HCT116 (cell line): ENCODE data around the gene GRIK4.

Source experiments
- CEBPB ChIP-seq: IDR thresholded peaks from 2 replicates; pipeline ENCODE4 v1.6.1; 2012; ENCODE audit warnings: low read depth
- JUND ChIP-seq: IDR thresholded peaks from 2 replicates; pipeline ENCODE4 v1.6.1; 2012
- POLR2A ChIP-seq: IDR thresholded peaks from 2 replicates; pipeline ENCODE4 v1.7.0; 2011; ENCODE audit warnings: borderline replicate concordance; ENCODE audit not compliant: insufficient read depth, insufficient read length; ENCODE audit errors: extremely low read depth
- YY1 ChIP-seq: IDR thresholded peaks from 2 replicates; pipeline ENCODE4 v1.6.1; 2011; ENCODE audit warnings: low read length, low read depth, moderate library complexity, mild to moderate bottlenecking; ENCODE audit not compliant: insufficient replicate concordance; ENCODE audit errors: extremely low read depth
- TF ChIP-seq, protein P1 (sequence below), 3 experiments: fragments of 200-600 bp in 1 of 3; sonication (generic) in 1 of 3; IDR thresholded peaks in 2 of 3; conservative IDR thresholded peaks in 1 of 3; 2 replicates each; pipeline ENCODE4 v1.5.1; 2012 to 2017; ENCODE audit warnings: low read depth in 2 of 3, low read length in 2 of 3, antibody characterized with exemption in 1 of 3, borderline replicate concordance in 1 of 3, control low read depth in 1 of 3, mild to moderate bottlenecking in 1 of 3, mixed read lengths in 1 of 3, mixed run types in 1 of 3, moderate library complexity in 1 of 3; ENCODE audit not compliant: insufficient read depth in 1 of 3
- TF ChIP-seq, protein P2 (sequence below): IDR thresholded peaks from 2 replicates; pipeline ENCODE4 v1.6.1; 2012
- TF ChIP-seq, protein P3 (sequence below): IDR thresholded peaks from 2 replicates; pipeline ENCODE4 v1.6.1; 2012; ENCODE audit warnings: low read depth

DNA sequence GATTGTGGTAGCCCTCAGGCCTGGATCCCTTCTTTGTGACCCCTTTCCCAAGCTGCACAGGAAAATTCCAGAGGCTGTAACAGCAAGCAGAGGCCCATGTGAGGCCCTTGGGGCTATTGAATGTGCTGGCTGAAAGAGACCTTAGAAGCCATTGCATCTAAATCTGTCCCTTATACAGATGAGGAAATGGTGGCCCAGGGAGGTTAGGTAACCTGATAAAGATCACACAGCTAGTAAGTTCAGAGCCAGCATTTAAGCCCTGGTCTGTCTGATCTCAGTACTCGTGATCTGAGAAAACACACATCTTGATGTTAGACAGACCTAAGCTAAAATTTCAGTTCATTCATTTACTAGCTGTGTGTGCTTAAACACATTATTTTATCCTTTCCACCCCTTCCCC lies 396.4 kb downstream of the GRIK4 start:
- TF ChIP-seq YY1 = no peak
- TF ChIP-seq, protein P1, sequence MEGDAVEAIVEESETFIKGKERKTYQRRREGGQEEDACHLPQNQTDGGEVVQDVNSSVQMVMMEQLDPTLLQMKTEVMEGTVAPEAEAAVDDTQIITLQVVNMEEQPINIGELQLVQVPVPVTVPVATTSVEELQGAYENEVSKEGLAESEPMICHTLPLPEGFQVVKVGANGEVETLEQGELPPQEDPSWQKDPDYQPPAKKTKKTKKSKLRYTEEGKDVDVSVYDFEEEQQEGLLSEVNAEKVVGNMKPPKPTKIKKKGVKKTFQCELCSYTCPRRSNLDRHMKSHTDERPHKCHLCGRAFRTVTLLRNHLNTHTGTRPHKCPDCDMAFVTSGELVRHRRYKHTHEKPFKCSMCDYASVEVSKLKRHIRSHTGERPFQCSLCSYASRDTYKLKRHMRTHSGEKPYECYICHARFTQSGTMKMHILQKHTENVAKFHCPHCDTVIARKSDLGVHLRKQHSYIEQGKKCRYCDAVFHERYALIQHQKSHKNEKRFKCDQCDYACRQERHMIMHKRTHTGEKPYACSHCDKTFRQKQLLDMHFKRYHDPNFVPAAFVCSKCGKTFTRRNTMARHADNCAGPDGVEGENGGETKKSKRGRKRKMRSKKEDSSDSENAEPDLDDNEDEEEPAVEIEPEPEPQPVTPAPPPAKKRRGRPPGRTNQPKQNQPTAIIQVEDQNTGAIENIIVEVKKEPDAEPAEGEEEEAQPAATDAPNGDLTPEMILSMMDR (IDR thresholded peaks at IDR 0.05 in 2 of 3, conservative IDR thresholded peaks at IDR 0.05 in 1 of 3; ENCODE audit: borderline replicate concordance in 1 of 3, insufficient read depth in 1 of 3, low read depth in 2 of 3, low read length in 2 of 3) = no peak
- no peak for TF ChIP-seq JUND
- no peak for TF ChIP-seq POLR2A
- TF ChIP-seq, protein P2, sequence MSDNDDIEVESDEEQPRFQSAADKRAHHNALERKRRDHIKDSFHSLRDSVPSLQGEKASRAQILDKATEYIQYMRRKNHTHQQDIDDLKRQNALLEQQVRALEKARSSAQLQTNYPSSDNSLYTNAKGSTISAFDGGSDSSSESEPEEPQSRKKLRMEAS = no peak
- no peak for TF ChIP-seq CEBPB
- TF ChIP-seq, protein P3, sequence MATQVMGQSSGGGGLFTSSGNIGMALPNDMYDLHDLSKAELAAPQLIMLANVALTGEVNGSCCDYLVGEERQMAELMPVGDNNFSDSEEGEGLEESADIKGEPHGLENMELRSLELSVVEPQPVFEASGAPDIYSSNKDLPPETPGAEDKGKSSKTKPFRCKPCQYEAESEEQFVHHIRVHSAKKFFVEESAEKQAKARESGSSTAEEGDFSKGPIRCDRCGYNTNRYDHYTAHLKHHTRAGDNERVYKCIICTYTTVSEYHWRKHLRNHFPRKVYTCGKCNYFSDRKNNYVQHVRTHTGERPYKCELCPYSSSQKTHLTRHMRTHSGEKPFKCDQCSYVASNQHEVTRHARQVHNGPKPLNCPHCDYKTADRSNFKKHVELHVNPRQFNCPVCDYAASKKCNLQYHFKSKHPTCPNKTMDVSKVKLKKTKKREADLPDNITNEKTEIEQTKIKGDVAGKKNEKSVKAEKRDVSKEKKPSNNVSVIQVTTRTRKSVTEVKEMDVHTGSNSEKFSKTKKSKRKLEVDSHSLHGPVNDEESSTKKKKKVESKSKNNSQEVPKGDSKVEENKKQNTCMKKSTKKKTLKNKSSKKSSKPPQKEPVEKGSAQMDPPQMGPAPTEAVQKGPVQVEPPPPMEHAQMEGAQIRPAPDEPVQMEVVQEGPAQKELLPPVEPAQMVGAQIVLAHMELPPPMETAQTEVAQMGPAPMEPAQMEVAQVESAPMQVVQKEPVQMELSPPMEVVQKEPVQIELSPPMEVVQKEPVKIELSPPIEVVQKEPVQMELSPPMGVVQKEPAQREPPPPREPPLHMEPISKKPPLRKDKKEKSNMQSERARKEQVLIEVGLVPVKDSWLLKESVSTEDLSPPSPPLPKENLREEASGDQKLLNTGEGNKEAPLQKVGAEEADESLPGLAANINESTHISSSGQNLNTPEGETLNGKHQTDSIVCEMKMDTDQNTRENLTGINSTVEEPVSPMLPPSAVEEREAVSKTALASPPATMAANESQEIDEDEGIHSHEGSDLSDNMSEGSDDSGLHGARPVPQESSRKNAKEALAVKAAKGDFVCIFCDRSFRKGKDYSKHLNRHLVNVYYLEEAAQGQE = no peak
